Measurements from ENCODE around the gene ACTG2.
"Not testable (repeated sequence)": the region's sequence is repeated elsewhere in the genome, so short reads cannot be mapped to it uniquely, and the experiment has no call there.

ACTG2 gene

DNA sequence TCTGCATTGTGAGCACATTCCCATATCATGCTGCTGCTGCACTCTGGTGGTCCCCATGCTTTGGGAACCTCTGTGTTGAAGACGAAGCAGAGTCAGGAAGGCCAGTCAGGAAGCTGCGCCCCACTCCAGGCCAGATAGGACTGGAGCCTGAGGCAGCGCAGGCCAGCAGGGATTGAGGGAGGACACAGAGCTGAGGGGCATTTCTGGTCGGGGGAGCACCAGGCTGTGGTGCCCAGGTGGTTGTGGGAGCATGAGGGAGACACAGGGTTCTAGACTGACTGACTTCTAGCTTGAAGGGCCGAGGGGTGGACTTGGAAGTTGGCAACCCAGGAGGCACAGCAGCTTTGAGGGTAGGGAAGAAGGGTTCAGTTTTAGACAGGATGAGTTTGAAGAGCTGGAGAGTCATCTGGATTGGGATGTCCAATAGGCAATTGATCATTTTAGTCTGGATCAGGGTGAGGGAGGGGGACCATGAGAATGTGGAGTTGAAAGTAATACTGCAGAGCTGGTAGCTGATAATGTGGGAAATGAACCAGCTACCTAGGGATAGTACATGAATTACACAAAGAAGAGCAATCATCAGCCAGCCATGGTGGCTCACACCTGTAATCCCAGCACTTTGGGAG, 1.4 kb upstream of the ACTG2 start:
- no peak for DNase-seq (ENCODE audit: low spot score)
- FAIRE-seq = no peak

DNA sequence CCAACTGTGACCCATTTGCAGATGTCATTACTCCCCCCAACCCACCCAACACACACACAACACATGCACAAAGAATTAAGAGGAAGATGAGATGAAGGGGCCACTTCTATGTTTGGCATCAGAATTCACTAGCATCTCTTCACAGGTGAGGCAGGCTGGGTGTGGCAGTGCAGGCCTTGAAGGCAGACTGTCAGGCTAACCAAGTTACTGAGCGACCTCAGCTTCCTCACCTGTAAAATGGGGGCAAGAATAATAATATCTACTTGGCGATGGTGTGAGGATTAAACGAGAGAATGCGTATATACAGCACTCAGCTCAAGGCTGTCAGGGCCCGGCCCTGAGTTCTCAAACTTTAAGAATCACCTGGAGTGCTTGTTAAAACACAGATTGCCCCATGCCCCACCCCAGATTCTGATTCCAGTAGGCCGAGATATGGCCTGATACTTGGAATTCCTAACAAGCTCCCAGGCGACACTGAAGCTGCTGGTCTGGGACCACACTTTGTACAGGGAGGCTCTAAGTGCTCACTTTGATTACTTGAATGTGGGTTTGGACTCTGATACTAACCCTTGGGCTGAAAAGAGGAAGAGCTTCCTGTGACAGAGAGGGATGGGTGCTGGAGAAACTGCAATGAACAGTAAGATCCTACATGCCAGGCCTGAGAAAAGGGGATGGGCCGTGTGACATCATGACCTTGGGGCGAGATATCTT, 1.1 kb downstream of the ACTG2 start:
- DNase-seq (ENCODE audit: low spot score) (no peak), FAIRE-seq (no peak)

DNA sequence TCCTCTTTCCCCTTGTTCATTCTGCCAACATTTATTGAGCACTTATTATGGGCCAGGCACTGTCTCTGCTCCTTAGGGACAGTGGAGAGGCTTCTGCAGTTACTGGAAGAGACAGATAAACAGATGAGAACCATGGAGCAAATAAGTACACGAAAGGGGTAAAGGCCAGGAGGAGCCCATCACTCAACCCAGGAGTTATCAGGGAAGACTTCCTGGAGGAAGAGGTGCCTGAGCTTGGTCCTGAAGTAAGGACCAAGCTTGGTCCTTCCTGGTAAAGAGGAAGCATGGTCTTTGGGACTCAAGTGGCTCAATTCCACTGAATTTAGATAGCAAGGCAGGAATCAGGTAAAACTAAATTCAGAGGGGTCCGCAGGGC, 1.7 kb downstream of the ACTG2 start:
- no peak for FAIRE-seq

DNA sequence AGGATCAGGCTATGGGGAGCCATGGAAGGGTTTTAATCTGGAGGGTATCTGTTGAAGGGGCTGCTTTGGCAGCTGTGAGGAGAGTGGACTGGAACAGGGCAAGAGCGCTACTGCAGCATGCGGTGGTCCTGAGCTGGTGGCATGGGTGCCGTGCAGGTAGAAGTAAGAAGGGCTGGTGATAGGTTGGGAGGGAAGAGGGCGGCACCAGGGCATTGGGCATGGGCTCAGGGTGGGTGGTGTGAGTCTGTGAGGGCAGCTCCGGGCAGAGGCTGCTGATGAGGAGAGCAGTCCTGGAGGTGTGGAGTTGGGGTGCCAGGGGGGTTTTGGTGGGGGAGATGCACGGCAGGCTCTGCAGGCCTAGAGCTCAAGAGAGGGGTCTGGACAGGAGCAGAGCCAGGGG, 2.1 kb downstream of the ACTG2 start:
- no peak for DNase-seq (ENCODE audit: low spot score)
- no peak for FAIRE-seq

More for the DNA sequence above, 1.7 kb downstream of the ACTG2 start:
- no peak for DNase-seq (ENCODE audit: low spot score)

GRCh38 chr2:73895473-73895872, 2.7 kb downstream of the ACTG2 start:
- DNase-seq (ENCODE audit: low spot score) (no peak), FAIRE-seq (no peak)

DNA sequence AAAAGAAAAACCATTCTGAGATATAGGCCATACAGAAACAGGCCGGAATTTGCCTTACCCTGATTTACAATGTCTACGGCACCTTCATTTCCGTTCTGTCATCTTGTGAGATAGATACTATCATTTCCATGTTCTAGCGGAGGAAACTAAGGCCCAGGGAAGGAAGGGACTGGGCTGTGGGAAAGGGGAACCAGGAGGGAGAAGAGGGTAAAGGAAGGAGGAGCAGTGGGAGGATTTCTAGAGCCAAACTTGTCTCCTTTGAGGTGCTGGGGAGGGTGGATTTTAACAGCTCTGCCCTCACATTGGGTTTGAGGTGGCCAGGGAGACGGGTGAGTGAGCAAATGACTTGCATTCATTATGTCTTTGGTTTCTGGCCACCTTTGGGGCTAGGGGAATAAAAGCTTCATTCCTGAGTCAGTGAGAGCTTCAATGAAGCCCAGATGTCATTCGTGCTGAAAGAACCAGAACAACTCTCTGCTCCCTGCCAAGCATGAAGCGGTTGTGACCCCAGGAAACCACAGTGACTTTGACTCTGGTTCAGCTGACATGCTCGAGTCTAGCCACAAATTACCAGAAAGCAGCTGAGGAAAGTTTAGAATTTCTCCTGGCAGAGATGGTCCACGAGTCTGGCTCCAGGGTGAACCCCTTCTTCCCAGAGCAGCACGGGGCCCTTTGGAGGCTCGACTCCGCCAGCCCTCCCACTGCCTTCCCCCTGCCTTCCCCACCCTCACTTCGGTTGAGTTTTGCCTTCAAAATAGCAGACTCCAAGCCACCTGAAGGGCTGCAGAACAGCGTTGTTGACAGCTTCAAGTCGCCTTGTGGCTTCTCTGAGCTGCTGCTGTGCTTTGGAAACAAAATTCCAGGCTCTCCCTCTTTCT, 3.8 kb downstream of the ACTG2 start:
- FAIRE-seq = peak; percentile 96
- DNase-seq (ENCODE audit: low spot score) = peak; percentile 73

DNA sequence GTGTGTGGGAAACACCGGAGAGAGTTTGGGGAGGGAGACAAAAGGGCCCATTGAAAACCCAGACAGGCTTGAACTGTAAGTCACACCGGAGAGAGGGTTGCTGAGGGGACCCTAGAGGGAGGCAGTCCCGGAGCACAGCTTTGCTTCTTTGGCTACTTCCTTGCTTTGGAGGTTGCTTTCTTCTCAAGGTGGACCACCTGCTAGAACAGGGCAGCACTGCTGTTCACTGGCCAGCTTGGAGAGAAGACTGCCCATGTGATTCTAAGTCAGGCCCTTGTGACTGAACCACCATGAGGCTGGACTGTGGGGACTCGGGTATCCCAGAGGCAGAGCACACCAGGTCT, 4.4 kb downstream of the ACTG2 start:
- FAIRE-seq (no peak), DNase-seq (ENCODE audit: low spot score) (no peak)

- no peak for DNase-seq (ENCODE audit: low spot score)
- FAIRE-seq = no peak
Observed at GRCh38 chr2:73897934-73898333, 5.1 kb downstream of the ACTG2 start.

DNA sequence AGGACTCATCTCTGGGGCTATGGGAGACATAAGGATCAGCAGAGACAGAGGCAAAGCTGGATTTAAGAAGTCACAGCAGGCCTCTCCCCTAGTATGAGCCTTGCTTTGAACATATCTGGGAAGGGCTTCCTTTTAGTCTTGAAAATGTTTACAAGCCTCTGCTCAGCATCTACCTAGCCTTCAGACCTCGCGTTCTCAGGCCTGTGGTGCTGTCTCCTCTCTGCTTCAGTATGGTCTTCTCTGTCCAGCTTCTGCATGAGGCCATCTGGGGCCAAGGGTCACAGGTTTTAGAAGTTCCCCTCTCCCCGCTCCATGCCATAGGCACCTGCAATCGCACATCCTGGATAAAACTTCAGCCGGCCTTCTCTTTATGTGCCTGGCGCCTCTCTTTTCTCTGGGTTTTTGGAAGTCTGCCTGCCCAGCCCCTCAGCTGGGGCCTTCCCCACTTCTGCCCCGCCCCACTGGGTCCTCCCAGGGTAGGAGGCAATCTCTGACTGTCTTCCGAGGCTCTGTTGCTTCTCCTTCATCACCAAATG, 7.1 kb downstream of the ACTG2 start:
- FAIRE-seq = no peak
- no peak for DNase-seq (ENCODE audit: low spot score)

DNA sequence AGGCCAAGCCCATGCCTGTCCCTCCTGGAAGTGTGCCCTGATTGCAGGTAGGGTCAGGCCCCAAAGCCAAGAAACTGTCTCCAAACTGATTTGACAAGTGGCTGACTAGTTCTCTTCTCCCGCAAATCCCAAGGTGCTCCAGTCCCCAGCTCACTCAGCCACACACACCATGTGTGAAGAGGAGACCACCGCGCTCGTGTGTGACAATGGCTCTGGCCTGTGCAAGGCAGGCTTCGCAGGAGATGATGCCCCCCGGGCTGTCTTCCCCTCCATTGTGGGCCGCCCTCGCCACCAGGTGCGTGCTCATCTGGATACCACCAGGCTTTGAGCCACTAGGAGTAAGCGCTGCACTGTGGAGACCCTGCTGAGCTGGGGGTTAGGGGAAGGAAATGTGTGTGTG, 8.3 kb downstream of the ACTG2 start:
- no peak for DNase-seq (ENCODE audit: low spot score)
- no peak for FAIRE-seq

DNA sequence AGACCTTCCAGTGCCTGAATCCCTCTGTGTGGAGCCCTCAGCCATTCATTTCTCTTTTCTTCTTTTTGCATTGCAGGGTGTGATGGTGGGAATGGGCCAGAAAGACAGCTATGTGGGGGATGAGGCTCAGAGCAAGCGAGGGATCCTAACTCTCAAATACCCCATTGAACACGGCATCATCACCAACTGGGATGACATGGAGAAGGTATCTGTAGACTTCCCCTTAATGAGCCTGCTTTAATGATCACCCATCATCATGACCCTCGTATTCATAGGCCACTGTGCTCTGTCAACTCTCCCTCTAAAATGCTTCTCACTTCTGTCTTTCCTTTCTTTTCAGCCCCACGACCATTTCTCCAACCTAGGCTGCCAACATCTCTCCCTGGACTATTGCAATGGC, 9.5 kb downstream of the ACTG2 start:
- DNase-seq (ENCODE audit: low spot score) (no peak), FAIRE-seq (no peak)

DNA sequence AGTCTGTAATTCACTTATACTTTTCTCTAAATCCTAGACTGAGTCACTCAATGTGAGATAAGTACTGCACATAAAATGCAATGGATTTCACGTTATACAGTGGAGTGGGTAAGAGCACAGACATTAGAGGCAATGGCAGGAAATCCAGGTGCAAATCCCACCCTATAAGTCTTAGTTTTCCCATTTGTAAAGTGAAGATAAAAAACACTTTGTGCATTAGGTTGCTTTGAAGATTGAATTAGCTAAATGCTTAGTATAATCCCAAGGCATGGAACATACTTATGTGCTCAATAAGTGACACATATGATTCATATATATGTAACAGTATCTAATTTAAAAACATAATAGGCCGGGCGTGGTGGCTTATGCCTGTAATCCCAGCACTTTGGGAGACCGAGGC, 10.5 kb downstream of the ACTG2 start:
- FAIRE-seq (no peak), DNase-seq (ENCODE audit: low spot score) (no peak)

- not testable (repeated sequence) for FAIRE-seq; DNase-seq (ENCODE audit: low spot score)
Observed at GRCh38 chr2:73903949-73904613, 11.3 kb downstream of the ACTG2 start.

DNA sequence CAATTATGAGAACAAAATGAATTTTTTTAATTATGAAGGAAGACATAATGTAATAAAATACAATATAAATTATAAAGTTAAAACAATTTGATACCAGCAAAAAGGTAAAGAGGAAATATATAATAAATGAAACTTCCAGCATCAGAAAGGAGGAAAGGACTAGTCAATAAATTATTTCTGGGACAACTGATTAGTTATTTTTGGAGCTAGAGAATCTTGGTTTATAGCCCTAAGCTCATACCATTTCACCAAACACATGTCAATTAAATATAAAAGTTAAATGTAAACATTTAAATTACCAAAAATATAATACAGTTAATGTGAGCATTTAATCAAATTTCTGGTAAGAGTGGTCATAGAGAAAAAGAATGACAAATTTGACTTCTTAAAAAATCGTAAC, 12.1 kb downstream of the ACTG2 start:
- FAIRE-seq = no peak
- no peak for DNase-seq (ENCODE audit: low spot score)

DNA sequence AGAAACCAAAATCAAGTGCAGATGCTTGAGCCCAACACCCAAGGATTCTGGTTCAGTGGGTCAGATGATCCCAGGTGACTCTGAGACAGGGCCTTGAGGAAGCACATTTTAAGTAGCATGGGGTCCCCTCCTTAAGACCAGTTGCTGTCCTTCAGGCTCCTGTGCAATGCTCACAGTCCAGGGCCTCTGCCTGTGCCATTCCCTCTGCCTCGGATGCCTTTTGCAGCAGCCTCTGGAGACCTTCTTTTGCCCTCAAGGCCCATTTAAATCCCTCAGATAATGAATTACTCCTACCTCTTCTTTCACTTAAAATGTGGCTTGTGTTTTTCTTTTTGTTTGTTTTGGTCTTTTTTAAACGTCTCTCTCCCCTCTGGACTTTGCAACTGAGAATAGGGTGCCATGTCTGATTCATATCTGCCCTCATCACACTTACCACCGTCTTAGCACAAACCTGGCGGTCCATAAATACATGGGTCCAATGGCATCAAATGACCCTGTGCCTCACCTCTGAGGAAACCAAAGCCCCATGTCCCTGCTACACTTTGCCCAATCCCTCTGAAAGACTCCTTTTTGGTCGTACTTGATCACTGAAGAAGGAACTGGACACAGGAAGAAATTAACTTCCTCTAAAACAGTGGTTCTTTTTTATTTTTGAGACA, 14.2 kb downstream of the ACTG2 start:
- no peak for FAIRE-seq
- DNase-seq (ENCODE audit: low spot score) = no peak

GRCh38 chr2:73907840-73908452, 15.1 kb downstream of the ACTG2 start:
- DNase-seq (ENCODE audit: low spot score) = peak; percentile 71
- FAIRE-seq = peak; percentile 89

GRCh38 chr2:73908689-73909652, 16.2 kb downstream of the ACTG2 start:
- peak; percentile 93 for DNase-seq (ENCODE audit: low spot score)
- FAIRE-seq = peak; percentile 96

- DNase-seq (ENCODE audit: low spot score) (no peak), FAIRE-seq (no peak)
Observed at GRCh38 chr2:73910873-73911547, 18.2 kb downstream of the ACTG2 start.

Data from RCC 7860 (cell line).